Fibroblast of the conjunctiva (primary cell): ENCODE results near the gene ACBD4.
A peak's percentile ranks its signal among the peaks of the same experiment; 100 is the strongest.

Source experiments
- DNase-seq: peaks from one replicate; pipeline ENCODE4 v3.0.0-alpha.2; 2010; ENCODE audit warnings: low read depth

ACBD4 gene, protein sequence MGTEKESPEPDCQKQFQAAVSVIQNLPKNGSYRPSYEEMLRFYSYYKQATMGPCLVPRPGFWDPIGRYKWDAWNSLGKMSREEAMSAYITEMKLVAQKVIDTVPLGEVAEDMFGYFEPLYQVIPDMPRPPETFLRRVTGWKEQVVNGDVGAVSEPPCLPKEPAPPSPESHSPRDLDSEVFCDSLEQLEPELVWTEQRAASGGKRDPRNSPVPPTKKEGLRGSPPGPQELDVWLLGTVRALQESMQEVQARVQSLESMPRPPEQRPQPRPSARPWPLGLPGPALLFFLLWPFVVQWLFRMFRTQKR

GRCh38 chr17:45135192-45135977 lies at the start of gene ACBD4:
ACBD4 (plus strand) TSS chr17:45135687; CDS start chr17:45136145, 458 bp downstream.
- peak; percentile 96 for DNase-seq

DNA sequence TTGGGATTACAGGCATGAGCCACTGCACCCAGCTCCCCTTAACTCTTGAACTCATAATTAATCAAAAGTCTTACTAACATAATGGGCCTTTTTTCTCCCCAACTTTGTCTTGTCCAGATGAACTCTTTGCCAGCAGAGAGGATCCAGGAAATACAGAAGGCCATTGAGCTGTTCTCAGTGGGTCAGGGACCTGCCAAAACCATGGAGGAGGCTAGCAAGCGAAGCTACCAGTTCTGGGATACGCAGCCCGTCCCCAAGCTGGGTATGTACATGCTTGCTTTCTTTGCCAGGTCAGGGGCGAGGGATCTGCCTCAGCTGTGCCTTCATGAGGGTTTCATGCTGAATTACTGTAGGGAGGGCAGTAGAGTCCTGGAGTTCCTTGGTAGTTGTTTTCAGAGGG lies 49.1 kb upstream of the ACBD4 start:
- no peak for DNase-seq

- DNase-seq: no peak
Measured at GRCh38 chr17:45086865-45087503, 48.5 kb upstream of the ACBD4 start.

GRCh38 chr17:45087504-45087975 lies 47.9 kb upstream of the ACBD4 start:
- DNase-seq: no peak

DNA sequence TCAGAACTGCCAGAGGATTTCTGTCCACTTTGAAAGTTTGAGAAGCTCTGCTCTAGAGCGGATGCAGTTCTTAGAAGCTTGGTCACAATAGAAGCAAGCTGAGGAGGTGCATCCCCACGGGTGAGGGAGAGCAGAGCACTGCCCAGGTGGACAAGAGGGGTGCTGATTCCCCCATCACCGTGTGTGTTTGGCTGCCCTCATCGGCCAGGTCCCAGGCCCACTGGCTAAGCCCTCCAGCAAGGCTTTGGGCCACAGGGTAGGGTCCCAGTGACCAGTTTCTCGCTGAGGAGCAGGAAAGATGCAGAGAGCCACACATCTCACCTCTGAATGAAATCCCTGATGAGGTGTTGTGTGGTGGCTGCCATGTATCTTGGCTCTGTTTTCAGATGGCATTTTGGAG lies 47.5 kb upstream of the ACBD4 start:
- no peak for DNase-seq

GRCh38 chr17:45088741-45089140 lies 46.7 kb upstream of the ACBD4 start:
- no peak for DNase-seq

DNA sequence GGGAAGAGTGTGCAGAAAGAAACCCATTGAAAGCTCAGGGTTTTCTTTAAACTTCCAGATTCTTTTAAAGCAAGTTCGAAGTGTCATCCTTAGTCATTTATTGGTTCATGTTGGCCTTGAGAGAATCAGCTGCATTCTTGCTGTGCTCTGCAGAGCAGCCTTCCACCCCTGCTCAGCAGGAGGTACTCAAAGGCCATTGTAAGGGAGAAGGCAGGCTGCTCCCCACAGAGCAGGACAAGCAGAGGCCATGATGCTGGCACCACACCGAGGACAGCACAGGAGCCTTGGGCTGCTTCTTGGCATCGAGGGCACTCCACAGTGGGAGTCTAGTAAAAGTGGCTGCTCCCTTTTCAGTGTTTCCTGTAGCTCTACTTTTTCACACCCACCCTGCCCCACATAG lies 44.8 kb upstream of the ACBD4 start:
- no peak for DNase-seq

GRCh38 chr17:45091778-45092425 lies 43.6 kb upstream of the ACBD4 start:
- no peak for DNase-seq

DNA sequence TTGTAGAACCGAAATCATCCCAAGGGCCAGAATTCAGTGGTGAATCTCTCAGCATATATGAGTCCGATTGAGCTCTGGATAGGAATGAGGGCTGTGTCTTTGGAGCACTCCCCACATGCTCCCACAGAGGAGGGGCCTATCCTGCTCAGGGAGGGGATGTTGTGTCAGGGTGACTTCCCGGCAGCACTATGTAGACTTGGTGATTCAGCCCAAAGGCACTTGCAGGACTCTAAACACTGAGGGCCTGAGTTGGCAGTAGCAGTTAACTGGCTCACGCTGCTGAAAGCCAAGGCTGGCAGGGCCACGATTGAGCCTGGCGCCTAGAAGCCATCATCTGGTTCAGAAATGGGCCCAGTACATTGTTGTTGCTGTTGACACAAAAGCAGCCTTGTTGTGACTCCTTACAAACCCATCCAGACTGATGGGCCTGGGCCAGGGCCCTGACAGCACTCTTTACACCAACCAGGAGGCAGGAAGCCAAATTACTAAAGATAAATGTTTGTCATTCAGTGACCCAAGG lies 42.5 kb upstream of the ACBD4 start:
- peak; percentile 98 for DNase-seq

DNA sequence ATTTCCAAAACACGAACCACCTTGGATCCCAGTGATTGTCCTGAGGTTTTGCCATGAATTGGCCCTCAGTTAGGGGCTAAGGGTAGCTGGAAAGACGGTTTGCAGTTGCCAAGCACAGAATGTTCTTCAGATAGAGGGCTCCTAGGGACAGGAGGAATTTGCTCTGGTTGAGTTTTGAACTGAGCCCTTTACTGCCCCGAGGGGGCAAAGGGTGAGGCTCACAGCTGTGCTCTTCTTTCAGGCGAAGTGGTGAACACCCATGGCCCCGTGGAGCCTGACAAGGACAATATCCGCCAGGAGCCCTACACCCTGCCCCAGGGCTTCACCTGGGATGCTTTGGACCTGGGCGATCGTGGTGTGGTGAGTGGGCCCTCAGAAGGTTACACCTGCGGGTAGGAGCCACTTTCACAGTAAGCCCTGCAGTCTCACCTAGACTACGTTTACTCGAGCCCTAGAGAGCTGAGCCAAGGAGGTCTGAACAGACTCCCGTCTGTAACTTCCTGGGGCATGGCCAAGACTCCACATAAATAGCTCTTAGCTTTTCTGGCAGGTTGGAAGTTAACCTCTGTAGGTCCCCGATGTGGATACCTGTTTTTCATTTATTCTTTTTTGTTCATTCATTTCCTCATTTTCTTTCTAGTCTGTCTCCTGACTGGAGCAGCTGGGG lies 41.9 kb upstream of the ACBD4 start:
- DNase-seq: no peak

- DNase-seq: no peak
Measured at GRCh38 chr17:45096141-45096540, 39.3 kb upstream of the ACBD4 start.

DNA sequence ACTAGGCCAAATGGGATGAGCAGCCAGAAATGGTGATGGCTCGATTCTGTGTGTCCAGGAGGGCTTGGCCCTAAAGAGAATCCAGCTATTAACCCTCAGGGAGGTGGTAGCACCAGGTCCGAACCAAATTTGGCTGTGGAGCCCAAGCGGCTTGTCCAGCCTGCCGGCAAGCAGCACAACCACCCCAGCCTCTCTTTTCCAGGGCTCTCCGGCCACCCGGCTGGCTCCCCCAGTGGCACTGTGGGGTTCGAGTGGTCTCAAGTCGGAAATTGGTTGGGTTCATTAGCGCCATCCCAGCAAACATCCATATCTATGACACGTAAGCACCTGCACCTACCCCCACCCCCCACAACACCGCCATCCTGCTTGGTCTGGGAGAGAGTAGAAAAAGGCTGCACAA lies 38.6 kb upstream of the ACBD4 start:
- DNase-seq: no peak

GRCh38 chr17:45098081-45098868 lies 37.2 kb upstream of the ACBD4 start:
- DNase-seq: no peak

GRCh38 chr17:45098869-45099616 lies 36.4 kb upstream of the ACBD4 start:
- peak; percentile 65 for DNase-seq

- DNase-seq: no peak
Measured at GRCh38 chr17:45101546-45101882, 34.0 kb upstream of the ACBD4 start.

GRCh38 chr17:45101883-45102811 lies 33.3 kb upstream of the ACBD4 start:
- DNase-seq: no peak

DNA sequence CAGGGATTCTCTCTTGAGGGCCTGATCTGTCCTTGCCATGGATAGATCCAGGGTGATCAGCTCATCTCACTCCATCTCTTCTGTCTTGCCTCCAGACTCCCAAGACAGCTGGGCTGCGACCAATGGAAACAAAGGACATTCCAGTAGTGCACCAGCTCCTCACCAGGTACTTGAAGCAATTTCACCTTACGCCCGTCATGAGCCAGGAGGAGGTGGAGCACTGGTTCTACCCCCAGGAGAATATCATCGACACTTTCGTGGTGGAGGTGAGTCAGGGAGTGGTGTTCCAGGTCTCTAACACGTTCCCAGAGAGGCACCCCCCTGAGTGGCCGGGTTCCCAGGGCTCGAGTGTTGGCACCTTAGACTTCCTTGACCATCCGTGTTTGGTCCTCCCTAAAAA lies 32.6 kb upstream of the ACBD4 start:
- DNase-seq: no peak

DNA sequence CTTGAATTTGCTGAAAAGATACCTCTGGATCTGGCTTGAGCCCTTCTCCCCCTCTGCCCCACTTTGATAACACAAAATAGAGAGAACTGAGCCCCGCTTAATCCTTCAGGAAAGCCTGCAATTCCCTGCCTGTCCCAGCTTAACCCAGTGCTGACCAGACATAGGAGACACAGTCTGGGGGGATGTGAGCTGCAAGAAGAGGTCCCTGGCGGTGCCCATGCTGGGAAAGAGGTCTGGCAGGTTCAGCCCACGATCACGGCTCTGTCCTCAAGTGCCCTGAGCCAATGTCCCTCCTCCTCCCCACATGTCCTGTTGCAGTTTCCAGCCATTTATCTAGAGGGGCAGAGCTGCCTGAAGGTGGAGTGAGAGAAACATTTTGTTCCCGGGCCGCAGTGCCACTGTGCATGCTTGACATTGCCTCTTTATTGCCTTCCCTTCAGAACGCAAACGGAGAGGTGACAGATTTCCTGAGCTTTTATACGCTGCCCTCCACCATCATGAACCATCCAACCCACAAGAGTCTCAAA lies 32.2 kb upstream of the ACBD4 start:
- DNase-seq: no peak

GRCh38 chr17:45104029-45104428 lies 31.5 kb upstream of the ACBD4 start:
- DNase-seq: no peak
